ENCODE measurements around the gene KLK7. TPM values are rescaled to one million over a fixed set of nuclear protein-coding genes. Genes with fewer than 3 reads are reported as not detected.

KLK7 gene
- total and polyA plus RNA-seq, 10 of the 15 experiments (the other 5 are each of a cell fraction or from before 2014, with no cell fraction given), result not detected

DNA sequence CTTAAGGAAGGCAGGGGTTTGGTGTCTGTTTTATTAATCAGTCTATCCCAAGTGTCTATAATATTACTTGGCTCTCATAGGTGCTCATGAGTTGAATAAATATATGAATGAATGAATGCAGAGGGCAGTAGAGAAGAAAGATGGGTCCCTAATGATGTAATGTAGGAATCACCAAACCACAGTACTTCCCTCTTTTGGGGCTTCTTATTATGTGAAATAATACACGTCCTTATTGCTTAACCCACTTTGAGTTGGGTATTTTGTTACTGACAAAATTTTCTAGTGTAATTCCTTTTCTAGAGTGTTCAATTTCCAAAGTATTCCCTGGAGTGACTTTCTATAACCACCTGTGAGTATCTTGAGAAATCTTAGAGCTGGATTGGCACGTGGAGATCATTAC, 44.1 kb downstream of the KLK7 start:
- intact Hi-C loops (cut with micrococcal nuclease; ENCODE audit: unreplicated experiment) (no loop called here), in situ Hi-C loops (cut with MboI) (loop anchor here (10.0 kb wide), 1 partner anchor 155 kb away; no protein-coding TSS in a partner anchor)
- Histone ChIP-seq H3K27ac (ENCODE audit: control insufficient read depth, insufficient read depth) (no peak overlapping the region), H3K4me2 (ENCODE audit: control insufficient read depth, insufficient read depth) (no peak overlapping the region), H3K36me3 (ENCODE audit: control insufficient read depth in 2 of 2, insufficient read depth in 2 of 2, low read length in 1 of 2) (no peaks in the 10 kb centered on the region), H3K27me3 (replicated peaks in 1 of 2; ENCODE audit: control insufficient read depth in 2 of 2, insufficient read depth in 2 of 2, low read length in 1 of 2) (no peaks in the 10 kb centered on the region), H3K4me3 (no peak overlapping the region), H3K4me1 (ENCODE audit: control insufficient read depth, insufficient read depth, low read length) (no peaks in the 10 kb centered on the region), H3K9ac (ENCODE audit: control insufficient read depth, insufficient read depth, low read length) (no peak overlapping the region), H4K20me1 (ENCODE audit: control insufficient read depth, insufficient read depth) (no peaks in the 10 kb centered on the region), H3K79me2 (ENCODE audit: control insufficient read depth, insufficient read depth, low read length) (no peaks in the 10 kb centered on the region), H2AFZ (ENCODE audit: control insufficient read depth, low read depth, low read length) (no peak overlapping the region), H3K9me3 (replicated peaks; ENCODE audit: control insufficient read depth, insufficient read depth, low read length) (no peaks in the 10 kb centered on the region)
- DNase-seq (ENCODE audit: low read depth, low spot score) (no peak), FAIRE-seq (no peak), ATAC-seq (no peak)
- ChIA-PET POLR2A (no interaction called here), RAD21 (ENCODE audit: unreplicated experiment) (no interaction called here), SMC1A (ENCODE audit: uncharacterized antibody, unreplicated experiment) (no interaction called here), CTCF (no interaction called here)
- WGBS (ENCODE audit: insufficient coverage, insufficient replicate concordance, low lambda C conversion rate, missing lambda C conversion rate), result 0% methylated on average over 2 of the region's 2 CpGs
- TF ChIP-seq WRNIP1 (IDR thresholded peaks at IDR 0.05; ENCODE audit: borderline replicate concordance, low read depth, low read length) (no peak), SMAD5 (IDR thresholded peaks at IDR 0.05; ENCODE audit: low read depth) (no peak), KLF5 (IDR thresholded peaks at IDR 0.05; ENCODE audit: partially characterized antibody) (no peak), MEF2A (IDR thresholded peaks at IDR 0.05; ENCODE audit: insufficient read depth, low read depth, low read length) (no peak), RCOR1 (conservative IDR thresholded peaks at IDR 0.05; ENCODE audit: low read depth, low read length) (no peak), ATF7 (IDR thresholded peaks at IDR 0.05; ENCODE audit: low read depth) (no peak), MEF2B (IDR thresholded peaks at IDR 0.05; ENCODE audit: partially characterized antibody, poor library complexity, severe bottlenecking) (no peak), ZNF384 (IDR thresholded peaks at IDR 0.05; ENCODE audit: borderline replicate concordance, low read depth, low read length) (no peak)
- TF ChIP-seq, protein P1, sequence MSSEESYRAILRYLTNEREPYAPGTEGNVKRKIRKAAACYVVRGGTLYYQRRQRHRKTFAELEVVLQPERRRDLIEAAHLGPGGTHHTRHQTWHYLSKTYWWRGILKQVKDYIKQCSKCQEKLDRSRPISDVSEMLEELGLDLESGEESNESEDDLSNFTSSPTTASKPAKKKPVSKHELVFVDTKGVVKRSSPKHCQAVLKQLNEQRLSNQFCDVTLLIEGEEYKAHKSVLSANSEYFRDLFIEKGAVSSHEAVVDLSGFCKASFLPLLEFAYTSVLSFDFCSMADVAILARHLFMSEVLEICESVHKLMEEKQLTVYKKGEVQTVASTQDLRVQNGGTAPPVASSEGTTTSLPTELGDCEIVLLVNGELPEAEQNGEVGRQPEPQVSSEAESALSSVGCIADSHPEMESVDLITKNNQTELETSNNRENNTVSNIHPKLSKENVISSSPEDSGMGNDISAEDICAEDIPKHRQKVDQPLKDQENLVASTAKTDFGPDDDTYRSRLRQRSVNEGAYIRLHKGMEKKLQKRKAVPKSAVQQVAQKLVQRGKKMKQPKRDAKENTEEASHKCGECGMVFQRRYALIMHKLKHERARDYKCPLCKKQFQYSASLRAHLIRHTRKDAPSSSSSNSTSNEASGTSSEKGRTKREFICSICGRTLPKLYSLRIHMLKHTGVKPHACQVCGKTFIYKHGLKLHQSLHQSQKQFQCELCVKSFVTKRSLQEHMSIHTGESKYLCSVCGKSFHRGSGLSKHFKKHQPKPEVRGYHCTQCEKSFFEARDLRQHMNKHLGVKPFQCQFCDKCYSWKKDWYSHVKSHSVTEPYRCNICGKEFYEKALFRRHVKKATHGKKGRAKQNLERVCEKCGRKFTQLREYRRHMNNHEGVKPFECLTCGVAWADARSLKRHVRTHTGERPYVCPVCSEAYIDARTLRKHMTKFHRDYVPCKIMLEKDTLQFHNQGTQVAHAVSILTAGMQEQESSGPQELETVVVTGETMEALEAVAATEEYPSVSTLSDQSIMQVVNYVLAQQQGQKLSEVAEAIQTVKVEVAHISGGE (CRISPR knock-in tag; IDR thresholded peaks at IDR 0.05), result no peak
- TF ChIP-seq, protein P2, sequence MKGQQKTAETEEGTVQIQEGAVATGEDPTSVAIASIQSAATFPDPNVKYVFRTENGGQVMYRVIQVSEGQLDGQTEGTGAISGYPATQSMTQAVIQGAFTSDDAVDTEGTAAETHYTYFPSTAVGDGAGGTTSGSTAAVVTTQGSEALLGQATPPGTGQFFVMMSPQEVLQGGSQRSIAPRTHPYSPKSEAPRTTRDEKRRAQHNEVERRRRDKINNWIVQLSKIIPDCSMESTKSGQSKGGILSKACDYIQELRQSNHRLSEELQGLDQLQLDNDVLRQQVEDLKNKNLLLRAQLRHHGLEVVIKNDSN (IDR thresholded peaks at IDR 0.05; ENCODE audit: borderline replicate concordance, extremely low read length, insufficient read depth, low read depth, low read length), result no peak
- no TSS peak for BruUV-seq (replicated peaks)
